NT2/D1 (cell line): Measurements from ENCODE around the gene PCDHGA6.
"Not testable (repeated sequence)": the region's sequence is repeated elsewhere in the genome, so short reads cannot be mapped to it uniquely, and the experiment has no call there.

Experiments used
- DNase-seq: peaks from one replicate; pipeline ENCODE4 v3.0.0-alpha.2; 2011; ENCODE audit warnings: low read depth, low spot score
- H3K27me3 ChIP-seq: 2 replicates; pipeline ENCODE4 v1.6.0; 2011; ENCODE audit warnings: mild to moderate bottlenecking; ENCODE audit not compliant: insufficient read length, insufficient read depth
- H3K36me3 ChIP-seq: 2 replicates; pipeline ENCODE4 v1.6.1; 2011; ENCODE audit warnings: mild to moderate bottlenecking, low read length, mixed read lengths; ENCODE audit not compliant: insufficient read depth, insufficient read length
- H3K4me1 ChIP-seq: 2 replicates; pipeline ENCODE4 v1.5.1; 2011; ENCODE audit not compliant: insufficient read depth, insufficient read length
- H3K4me3 ChIP-seq: 2 replicates; pipeline ENCODE4 v1.5.1; 2011; ENCODE audit warnings: low read depth; ENCODE audit not compliant: insufficient read length
- H3K9ac ChIP-seq: 2 replicates; pipeline ENCODE4 v1.6.0; 2011; ENCODE audit warnings: low read depth; ENCODE audit not compliant: insufficient read length
- H3K9me3 ChIP-seq: 2 replicates; pipeline ENCODE4 v1.5.1; 2011; ENCODE audit warnings: mild to moderate bottlenecking, low read length; ENCODE audit not compliant: insufficient read depth
- SUZ12 ChIP-seq: IDR thresholded peaks from 2 replicates; pipeline ENCODE4 v1.6.1; 2011; ENCODE audit not compliant: insufficient read length, insufficient read depth; ENCODE audit errors: extremely low read depth
- YY1 ChIP-seq: IDR thresholded peaks from 2 replicates; pipeline ENCODE4 v1.6.1; 2011; ENCODE audit not compliant: insufficient read length, insufficient read depth
- ZNF274 ChIP-seq: IDR thresholded peaks from 2 replicates; pipeline ENCODE4 v1.6.1; 2011; ENCODE audit warnings: mild to moderate bottlenecking, low read depth, low read length

The PCDHGA6 gene

DNA sequence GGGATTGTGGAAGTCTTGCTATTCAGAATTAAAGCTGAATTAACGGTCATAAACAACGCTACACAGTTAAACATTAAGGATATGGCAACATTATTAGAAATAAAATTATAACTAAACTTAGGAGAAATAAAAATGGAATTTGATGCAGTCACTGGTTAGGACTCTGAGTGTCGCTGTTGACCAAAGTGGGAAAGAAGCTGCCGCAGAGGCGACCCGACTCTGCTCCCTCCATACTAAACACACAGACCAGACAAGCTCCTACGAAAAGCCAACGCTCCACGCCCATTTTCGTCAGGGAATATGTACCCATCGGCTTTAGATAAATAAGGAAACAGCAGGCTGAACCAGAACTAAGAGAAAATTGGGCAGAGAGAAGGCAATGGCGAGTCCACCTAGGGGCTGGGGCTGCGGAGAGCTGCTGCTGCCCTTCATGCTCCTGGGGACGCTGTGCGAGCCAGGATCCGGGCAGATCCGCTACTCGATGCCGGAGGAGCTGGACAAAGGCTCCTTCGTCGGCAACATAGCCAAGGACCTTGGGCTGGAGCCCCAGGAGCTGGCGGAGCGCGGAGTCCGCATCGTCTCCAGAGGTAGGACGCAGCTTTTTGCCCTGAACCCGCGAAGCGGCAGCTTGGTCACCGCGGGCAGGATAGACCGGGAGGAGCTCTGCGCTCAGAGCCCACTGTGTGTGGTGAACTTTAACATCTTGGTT, 9.6 kb upstream of the PCDHGA6 start, which contains the start of gene PCDHGA5:
PCDHGA5 (plus strand) TSS at position 211 of the 709 bp plus-strand sequence; CDS start at position 380, 169 bp downstream.
- H3K4me1 ChIP-seq, result no peaks in the 10 kb centered on the region
- H3K27me3 ChIP-seq, result no peaks in the 10 kb centered on the region
- no peak within 1 kb of the TSS for H3K9ac ChIP-seq
- peaks cover 40% of the 10 kb centered on the region; the same call in 1 of the 2 replicates for H3K9me3 ChIP-seq
- DNase-seq, result no peak
- no peak within 1 kb of the TSS for H3K4me3 ChIP-seq
- TF ChIP-seq SUZ12 (no peak), YY1 (no peak), ZNF274 (no peak)
- H3K36me3 ChIP-seq, result no peaks in the 10 kb centered on the region

DNA sequence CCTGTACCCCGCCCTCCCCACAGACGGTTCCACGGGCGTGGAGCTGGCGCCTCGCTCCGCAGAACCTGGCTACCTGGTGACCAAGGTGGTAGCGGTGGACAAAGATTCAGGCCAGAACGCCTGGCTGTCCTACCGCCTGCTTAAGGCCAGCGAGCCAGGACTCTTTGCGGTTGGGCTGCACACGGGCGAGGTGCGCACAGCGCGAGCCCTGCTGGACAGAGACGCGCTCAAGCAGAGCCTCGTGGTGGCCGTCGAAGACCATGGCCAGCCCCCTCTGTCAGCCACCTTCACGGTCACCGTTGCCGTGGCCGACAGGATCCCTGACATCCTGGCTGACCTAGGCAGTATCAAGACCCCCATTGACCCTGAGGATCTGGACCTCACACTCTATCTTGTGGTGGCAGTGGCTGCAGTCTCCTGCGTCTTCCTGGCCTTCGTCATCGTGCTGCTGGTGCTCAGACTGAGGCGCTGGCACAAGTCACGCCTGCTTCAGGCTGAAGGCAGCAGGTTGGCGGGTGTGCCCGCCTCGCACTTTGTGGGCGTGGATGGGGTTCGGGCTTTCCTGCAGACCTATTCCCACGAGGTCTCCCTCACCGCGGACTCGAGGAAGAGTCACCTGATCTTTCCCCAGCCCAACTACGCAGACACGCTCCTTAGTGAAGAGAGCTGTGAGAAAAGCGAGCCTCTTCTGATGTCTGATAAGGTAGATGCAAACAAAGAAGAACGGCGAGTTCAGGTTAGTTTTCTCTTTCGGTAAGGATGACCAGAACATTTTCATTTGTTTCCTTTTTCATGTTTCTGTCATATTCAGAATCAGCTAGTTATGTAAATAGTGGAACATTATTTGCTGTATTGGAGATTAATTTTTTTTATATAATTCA, 7.4 kb upstream of the PCDHGA6 start:
- TF ChIP-seq ZNF274 (no peak), SUZ12 (no peak), YY1 (no peak)
- Histone ChIP-seq H3K4me1 (no peaks in the 10 kb centered on the region), H3K9ac (no peak overlapping the region), H3K36me3 (no peaks in the 10 kb centered on the region), H3K27me3 (no peaks in the 10 kb centered on the region), H3K9me3 (peaks cover 46% of the 10 kb centered on the region; the same call in 1 of the 2 replicates), H3K4me3 (no peak overlapping the region)
- no peak for DNase-seq

DNA sequence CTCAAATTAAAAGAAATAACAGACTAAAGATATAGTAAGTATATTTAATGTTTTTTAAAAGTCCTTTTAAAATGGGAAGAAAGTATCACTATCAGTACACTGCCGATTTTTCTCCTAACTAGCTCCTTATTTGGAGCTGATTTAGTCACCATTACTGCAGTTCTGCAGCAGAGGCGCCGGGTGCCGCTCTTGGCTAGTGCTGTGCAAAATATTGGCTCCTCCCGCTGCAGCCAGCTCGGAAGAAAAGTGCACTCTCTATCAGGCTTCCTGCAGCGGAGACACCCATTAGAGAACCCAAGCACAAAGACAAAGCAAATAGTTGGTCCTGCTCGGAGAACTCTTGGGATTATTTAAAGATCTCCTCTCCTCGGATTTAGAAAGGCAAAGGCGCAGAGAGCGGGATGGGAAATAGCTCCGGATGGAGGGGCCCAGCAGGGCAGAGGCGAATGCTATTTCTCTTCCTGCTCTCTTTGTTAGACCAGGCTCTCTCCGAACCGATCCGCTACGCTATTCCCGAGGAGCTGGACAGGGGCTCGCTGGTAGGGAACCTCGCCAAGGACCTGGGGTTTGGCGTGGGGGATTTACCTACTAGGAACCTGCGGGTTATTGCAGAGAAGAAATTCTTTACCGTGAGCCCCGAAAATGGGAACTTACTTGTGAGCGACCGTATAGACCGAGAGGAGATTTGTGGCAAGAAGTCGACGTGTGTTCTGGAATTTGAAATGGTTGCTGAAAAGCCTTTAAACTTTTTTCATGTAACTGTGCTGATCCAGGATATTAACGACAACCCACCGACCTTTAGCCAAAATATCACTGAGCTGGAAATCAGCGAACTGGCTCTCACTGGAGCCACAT, 3.5 kb upstream of the PCDHGA6 start, which contains the start of gene PCDHGB3:
PCDHGB3 (plus strand) TSS at position 249 of the 855 bp plus-strand sequence; CDS start at position 402, 153 bp downstream.
- no peak for TF ChIP-seq ZNF274
- no peak for TF ChIP-seq SUZ12
- no peak for TF ChIP-seq YY1
- H3K9me3 ChIP-seq, result peaks cover 30% of the 10 kb centered on the region; the same call in 1 of the 2 replicates
- no peaks in the 10 kb centered on the region for H3K27me3 ChIP-seq
- no peaks in the 10 kb centered on the region for H3K36me3 ChIP-seq
- H3K9ac ChIP-seq, result no peak within 1 kb of the TSS
- no peak within 1 kb of the TSS for H3K4me3 ChIP-seq
- DNase-seq, result no peak
- no peaks in the 10 kb centered on the region for H3K4me1 ChIP-seq

DNA sequence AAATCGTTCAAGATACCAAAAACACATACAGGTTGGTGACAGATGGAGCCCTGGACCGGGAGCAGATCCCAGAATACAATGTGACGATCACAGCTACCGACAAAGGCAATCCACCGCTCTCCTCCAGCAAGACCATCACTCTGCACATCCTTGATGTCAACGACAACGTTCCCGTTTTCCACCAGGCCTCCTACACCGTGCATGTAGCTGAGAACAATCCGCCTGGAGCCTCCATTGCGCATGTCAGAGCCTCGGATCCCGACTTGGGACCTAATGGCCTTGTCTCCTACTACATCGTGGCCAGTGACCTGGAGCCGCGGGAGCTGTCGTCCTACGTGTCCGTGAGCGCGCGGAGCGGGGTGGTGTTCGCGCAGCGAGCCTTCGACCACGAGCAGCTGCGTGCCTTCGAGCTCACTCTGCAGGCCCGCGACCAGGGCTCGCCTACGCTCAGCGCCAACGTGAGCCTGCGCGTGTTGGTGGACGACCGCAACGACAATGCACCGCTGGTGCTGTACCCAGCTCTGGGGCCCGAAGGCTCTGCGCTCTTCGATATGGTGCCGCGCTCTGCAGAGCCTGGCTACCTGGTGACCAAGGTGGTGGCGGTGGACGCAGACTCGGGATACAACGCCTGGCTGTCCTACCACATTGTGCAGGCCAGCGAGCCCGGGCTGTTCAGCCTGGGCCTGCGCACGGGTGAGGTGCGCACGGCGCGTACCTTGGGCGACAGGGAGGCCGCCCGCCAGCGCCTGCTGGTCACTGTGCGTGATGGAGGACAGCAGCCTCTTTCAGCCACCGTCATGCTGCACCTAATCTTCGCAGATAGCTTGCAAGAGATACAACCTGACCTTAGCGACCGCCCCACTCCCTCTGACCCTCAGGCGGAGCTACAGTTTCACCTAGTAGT, 1.9 kb upstream of the PCDHGA6 start:
- no peak for TF ChIP-seq SUZ12
- TF ChIP-seq ZNF274, result no peak
- TF ChIP-seq YY1, result no peak
- H3K4me3 ChIP-seq, result no peak overlapping the region

DNA sequence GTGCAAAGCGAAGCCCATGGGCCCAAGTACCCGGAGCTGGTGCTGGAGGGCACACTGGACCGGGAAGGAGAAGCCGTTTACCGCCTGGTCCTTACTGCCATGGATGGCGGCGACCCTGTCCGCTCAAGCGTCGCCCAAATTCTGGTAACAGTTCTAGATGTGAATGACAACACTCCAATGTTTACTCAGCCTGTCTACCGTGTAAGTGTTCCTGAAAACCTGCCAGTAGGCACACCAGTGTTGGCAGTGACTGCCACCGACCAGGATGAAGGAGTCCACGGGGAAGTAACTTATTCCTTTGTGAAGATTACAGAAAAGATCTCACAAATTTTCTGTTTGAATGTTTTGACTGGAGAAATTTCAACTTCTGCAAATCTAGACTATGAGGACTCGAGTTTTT, 936 bp downstream of the PCDHGA6 start:
- DNase-seq, result no peak
- no peak overlapping the region for H3K4me3 ChIP-seq
- H3K4me1 ChIP-seq, result no peaks in the 10 kb centered on the region
- H3K9ac ChIP-seq, result no peak overlapping the region
- TF ChIP-seq YY1, result no peak
- TF ChIP-seq SUZ12, result no peak
- TF ChIP-seq ZNF274, result no peak
- H3K9me3 ChIP-seq, result peaks cover 17% of the 10 kb centered on the region; the same call in 1 of the 2 replicates
- H3K36me3 ChIP-seq, result no peaks in the 10 kb centered on the region
- H3K27me3 ChIP-seq, result no peaks in the 10 kb centered on the region

More for the DNA sequence above, 1.9 kb upstream of the PCDHGA6 start:
- Histone ChIP-seq H3K27me3 (no peaks in the 10 kb centered on the region), H3K9me3 (peaks cover 17% of the 10 kb centered on the region; the same call in 1 of the 2 replicates), H3K36me3 (no peaks in the 10 kb centered on the region), H3K4me1 (no peaks in the 10 kb centered on the region), H3K9ac (no peak overlapping the region)
- no peak for DNase-seq

DNA sequence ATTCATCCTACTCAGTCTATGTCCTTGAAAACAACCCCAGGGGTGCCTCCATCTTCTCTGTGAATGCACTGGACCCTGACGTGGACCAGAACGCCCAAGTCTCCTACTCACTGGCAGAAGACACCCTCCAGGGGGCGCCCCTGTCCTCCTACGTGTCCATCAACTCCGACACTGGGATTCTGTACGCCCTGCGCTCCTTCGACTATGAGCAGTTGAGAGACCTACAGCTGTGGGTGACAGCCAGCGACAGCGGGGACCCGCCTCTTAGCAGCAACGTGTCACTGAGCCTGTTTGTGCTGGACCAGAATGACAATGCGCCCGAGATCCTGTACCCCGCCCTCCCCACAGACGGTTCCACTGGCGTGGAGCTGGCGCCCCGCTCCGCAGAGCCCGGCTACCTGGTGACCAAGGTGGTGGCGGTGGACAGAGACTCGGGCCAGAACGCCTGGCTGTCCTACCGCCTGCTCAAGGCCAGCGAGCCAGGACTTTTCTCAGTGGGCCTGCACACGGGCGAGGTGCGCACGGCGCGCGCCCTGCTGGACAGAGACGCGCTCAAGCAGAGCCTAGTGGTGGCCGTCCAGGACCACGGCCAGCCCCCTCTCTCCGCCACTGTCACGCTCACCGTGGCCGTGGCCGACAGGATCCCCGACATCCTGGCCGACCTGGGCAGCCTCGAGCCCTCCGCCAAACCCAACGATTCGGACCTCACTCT, 1.9 kb downstream of the PCDHGA6 start:
- not testable (repeated sequence) for H3K27me3 ChIP-seq, H3K9ac ChIP-seq, DNase-seq, H3K4me3 ChIP-seq, H3K36me3 ChIP-seq, H3K4me1 ChIP-seq
- peaks cover 16% of the 10 kb centered on the region; the same call in 1 of the 2 replicates for H3K9me3 ChIP-seq
